ENCODE data around the gene NECAB3.
"Not testable (repeated sequence)": the region's sequence is repeated elsewhere in the genome, so short reads cannot be mapped to it uniquely, and the experiment has no call there.

The NECAB3 gene

GRCh38 chr20:33647603-33648395 lies 26.4 kb downstream of the NECAB3 start:
- no peaks in the 10 kb centered on the region for H3K27me3 Mint-ChIP-seq (ENCODE audit: low read depth)
- H3K4me1 Mint-ChIP-seq (ENCODE audit: low read depth) = peaks cover 16% of the 10 kb centered on the region
- peaks cover 13% of the 10 kb centered on the region for H3K36me3 Mint-ChIP-seq (ENCODE audit: low read depth)
- no peaks in the 10 kb centered on the region for H3K9me3 Mint-ChIP-seq
- no peak overlapping the region for H3K4me3 Mint-ChIP-seq
- no peak overlapping the region for H3K27ac Mint-ChIP-seq

DNA sequence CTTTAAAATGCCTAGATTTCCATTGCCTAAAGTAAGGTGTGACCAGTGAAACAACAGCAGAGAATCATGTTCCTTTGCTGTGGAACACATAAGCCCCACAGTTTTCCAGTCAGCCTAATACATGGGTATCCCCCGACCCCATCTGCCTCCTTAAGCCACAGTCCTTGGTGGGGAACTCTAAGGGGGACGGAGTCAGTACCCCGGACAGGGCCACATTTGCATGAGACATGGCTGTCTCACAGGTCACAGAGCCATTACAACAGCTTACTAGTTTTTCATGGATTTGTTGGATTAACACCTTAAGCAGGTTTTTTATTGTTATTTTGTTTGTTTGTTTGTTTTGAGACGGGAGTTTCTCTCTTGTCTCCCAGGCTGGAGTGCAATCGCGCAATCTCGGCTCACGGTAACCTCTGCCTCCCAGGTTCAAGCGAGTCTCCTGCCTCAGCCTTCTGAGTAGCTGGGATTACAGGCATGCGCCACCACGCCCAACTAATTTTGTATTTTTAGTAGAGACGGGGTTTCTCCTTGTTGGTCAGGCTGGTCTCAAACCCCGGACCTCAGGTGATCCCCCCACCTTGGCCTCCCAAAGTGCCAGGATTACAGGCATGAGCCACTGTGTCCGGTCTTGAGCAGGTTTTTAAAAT lies 27.1 kb downstream of the NECAB3 start:
- H3K27me3 Mint-ChIP-seq (ENCODE audit: low read depth); H3K4me3 Mint-ChIP-seq; H3K27ac Mint-ChIP-seq; H3K9me3 Mint-ChIP-seq: not testable (repeated sequence)
- Mint-ChIP-seq H3K4me1 (ENCODE audit: low read depth) (peaks cover 16% of the 10 kb centered on the region), H3K36me3 (ENCODE audit: low read depth) (peaks cover 13% of the 10 kb centered on the region)

GRCh38 chr20:33646191-33646590 lies 28.0 kb downstream of the NECAB3 start:
- no peak overlapping the region for H3K4me3 Mint-ChIP-seq
- peaks cover 15% of the 10 kb centered on the region for H3K36me3 Mint-ChIP-seq (ENCODE audit: low read depth)
- peaks cover 8% of the 10 kb centered on the region for H3K4me1 Mint-ChIP-seq (ENCODE audit: low read depth)
- H3K27me3 Mint-ChIP-seq (ENCODE audit: low read depth) = no peaks in the 10 kb centered on the region
- H3K27ac Mint-ChIP-seq = no peak overlapping the region
- H3K9me3 Mint-ChIP-seq = no peaks in the 10 kb centered on the region

- no peaks in the 10 kb centered on the region for H3K9me3 Mint-ChIP-seq
- H3K27ac Mint-ChIP-seq = no peak overlapping the region
- H3K27me3 Mint-ChIP-seq (ENCODE audit: low read depth) = no peaks in the 10 kb centered on the region
- H3K4me1 Mint-ChIP-seq (ENCODE audit: low read depth) = peaks cover 8% of the 10 kb centered on the region
- no peak overlapping the region for H3K4me3 Mint-ChIP-seq
- H3K36me3 Mint-ChIP-seq (ENCODE audit: low read depth) = peaks cover 20% of the 10 kb centered on the region
Observed at GRCh38 chr20:33645396-33645795, 28.8 kb downstream of the NECAB3 start.

DNA sequence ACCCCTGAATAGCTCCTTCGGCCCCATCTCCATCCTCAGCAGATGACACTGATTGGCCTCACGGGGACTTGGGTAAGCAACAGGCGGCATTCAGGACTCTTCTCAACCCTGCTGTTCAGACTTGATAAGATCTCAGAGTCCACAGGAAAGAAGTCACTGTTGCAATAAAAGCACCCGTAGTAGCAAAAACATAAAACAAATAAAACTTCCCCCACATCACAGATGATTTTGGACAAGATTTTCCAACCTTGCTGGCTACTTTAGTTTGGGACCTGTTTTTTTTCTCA lies 29.2 kb downstream of the NECAB3 start:
- no peak overlapping the region for H3K4me3 Mint-ChIP-seq
- H3K4me1 Mint-ChIP-seq (ENCODE audit: low read depth) = peaks cover 8% of the 10 kb centered on the region
- H3K9me3 Mint-ChIP-seq = no peaks in the 10 kb centered on the region
- no peak overlapping the region for H3K27ac Mint-ChIP-seq
- H3K27me3 Mint-ChIP-seq (ENCODE audit: low read depth) = no peaks in the 10 kb centered on the region
- H3K36me3 Mint-ChIP-seq (ENCODE audit: low read depth) = peaks cover 23% of the 10 kb centered on the region

GRCh38 chr20:33644313-33645071 lies 29.7 kb downstream of the NECAB3 start:
- H3K9me3 Mint-ChIP-seq = no peaks in the 10 kb centered on the region
- H3K27me3 Mint-ChIP-seq (ENCODE audit: low read depth) = no peaks in the 10 kb centered on the region
- H3K4me1 Mint-ChIP-seq (ENCODE audit: low read depth) = peaks cover 8% of the 10 kb centered on the region
- H3K27ac Mint-ChIP-seq = peak overlapping the region; percentile 36
- peaks cover 25% of the 10 kb centered on the region for H3K36me3 Mint-ChIP-seq (ENCODE audit: low read depth)
- no peak overlapping the region for H3K4me3 Mint-ChIP-seq

DNA sequence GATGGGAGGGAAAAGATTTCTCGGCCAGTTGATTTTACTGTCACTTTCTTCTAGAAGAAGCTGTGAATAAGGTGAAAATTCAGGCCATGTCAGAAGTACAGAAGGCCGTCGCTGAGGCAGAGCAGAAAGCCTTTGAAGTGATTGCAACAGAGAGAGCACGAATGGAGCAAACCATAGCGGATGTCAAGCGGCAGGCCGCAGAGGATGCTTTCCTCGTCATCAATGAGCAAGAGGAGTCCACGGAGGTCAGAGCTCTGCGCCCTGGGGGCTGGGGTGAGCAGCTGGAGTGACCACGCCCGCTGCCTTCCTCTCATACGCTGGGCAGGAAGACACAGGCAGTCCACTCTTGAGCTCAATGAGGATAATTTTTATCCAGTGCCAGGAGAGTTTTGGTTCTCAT lies 33.9 kb downstream of the NECAB3 start:
- no peaks in the 10 kb centered on the region for H3K4me1 Mint-ChIP-seq (ENCODE audit: low read depth)
- H3K4me3 Mint-ChIP-seq = no peak overlapping the region
- peaks cover 25% of the 10 kb centered on the region for H3K36me3 Mint-ChIP-seq (ENCODE audit: low read depth)
- no peaks in the 10 kb centered on the region for H3K9me3 Mint-ChIP-seq
- no peak overlapping the region for H3K27ac Mint-ChIP-seq
- no peaks in the 10 kb centered on the region for H3K27me3 Mint-ChIP-seq (ENCODE audit: low read depth)

DNA sequence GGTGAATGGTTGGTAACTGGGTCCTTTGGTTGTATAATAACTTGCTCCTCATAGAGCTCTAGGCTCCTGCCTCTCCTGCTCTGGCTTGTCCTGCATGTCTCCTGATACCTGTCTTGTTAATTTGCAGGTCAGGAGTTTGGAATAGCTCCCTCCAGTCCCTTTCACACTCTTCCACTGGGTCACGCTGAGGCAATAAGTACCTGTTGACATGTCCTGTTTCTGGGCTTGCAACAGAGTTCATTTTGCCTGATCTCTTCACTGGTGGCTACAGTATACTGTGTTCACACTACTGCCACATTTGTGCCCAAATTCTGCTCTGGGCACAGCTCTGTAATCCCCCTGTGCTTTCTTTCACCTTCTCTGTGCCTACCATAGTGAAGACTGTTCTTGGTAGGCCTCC lies 37.5 kb downstream of the NECAB3 start:
- Mint-ChIP-seq H3K27ac (no peak overlapping the region), H3K4me3 (no peak overlapping the region), H3K4me1 (ENCODE audit: low read depth) (peaks cover 6% of the 10 kb centered on the region), H3K36me3 (ENCODE audit: low read depth) (peaks cover 18% of the 10 kb centered on the region), H3K9me3 (no peaks in the 10 kb centered on the region), H3K27me3 (ENCODE audit: low read depth) (no peaks in the 10 kb centered on the region)

GRCh38 chr20:33635341-33635740 lies 38.9 kb downstream of the NECAB3 start:
- no peaks in the 10 kb centered on the region for H3K27me3 Mint-ChIP-seq (ENCODE audit: low read depth)
- no peaks in the 10 kb centered on the region for H3K9me3 Mint-ChIP-seq
- H3K4me3 Mint-ChIP-seq = no peak overlapping the region
- no peak overlapping the region for H3K27ac Mint-ChIP-seq
- peaks cover 18% of the 10 kb centered on the region for H3K36me3 Mint-ChIP-seq (ENCODE audit: low read depth)
- peaks cover 6% of the 10 kb centered on the region for H3K4me1 Mint-ChIP-seq (ENCODE audit: low read depth)

DNA sequence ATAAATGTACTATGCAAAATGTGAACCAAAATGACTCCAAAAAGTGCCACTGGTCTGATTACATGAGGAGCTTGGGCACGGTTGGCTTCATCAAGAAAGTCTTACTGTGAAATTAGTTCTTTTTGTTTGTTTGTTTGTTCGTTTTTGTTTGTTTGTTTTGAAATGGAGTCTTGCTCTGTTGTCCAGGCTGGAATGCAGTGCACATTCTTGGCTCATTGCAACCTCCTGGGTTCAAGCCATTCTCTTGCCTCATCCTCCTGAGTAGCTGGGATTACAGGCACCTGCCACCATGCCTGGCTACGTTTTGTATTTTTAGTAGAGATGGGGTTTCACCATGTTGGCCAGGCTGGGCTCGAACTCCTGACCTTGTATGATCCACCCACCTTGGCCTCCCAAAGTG lies 42.3 kb downstream of the NECAB3 start:
- not testable (repeated sequence) for H3K27ac Mint-ChIP-seq; H3K27me3 Mint-ChIP-seq (ENCODE audit: low read depth); H3K9me3 Mint-ChIP-seq; H3K4me1 Mint-ChIP-seq (ENCODE audit: low read depth); H3K4me3 Mint-ChIP-seq
- H3K36me3 Mint-ChIP-seq (ENCODE audit: low read depth) = peaks cover 21% of the 10 kb centered on the region

GRCh38 chr20:33630507-33630906 lies 43.7 kb downstream of the NECAB3 start:
- H3K36me3 Mint-ChIP-seq (ENCODE audit: low read depth) = peaks cover 20% of the 10 kb centered on the region
- H3K9me3 Mint-ChIP-seq = no peaks in the 10 kb centered on the region
- no peaks in the 10 kb centered on the region for H3K27me3 Mint-ChIP-seq (ENCODE audit: low read depth)
- H3K27ac Mint-ChIP-seq = no peak overlapping the region
- peaks cover 6% of the 10 kb centered on the region for H3K4me1 Mint-ChIP-seq (ENCODE audit: low read depth)
- H3K4me3 Mint-ChIP-seq = no peak overlapping the region

DNA sequence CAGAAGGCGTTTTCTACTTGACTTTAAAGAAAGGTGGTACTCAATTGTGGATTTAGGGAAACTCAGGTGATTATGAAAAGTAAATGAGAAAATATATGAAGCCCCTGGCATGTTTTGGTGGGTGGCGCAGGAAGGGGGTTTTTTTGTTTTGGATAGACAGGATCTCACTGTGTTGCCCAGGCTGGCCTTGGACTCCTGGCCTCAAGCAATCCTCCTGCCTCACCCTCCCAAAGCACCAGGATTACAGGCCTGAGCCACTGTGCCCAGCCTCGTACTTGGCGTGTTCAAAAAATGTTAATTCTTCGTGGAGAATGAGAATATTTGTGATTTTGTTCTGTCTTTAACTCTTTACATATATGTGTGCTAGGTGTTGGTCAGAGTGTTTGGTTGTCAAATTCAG lies 44.2 kb downstream of the NECAB3 start:
- Mint-ChIP-seq H3K36me3 (ENCODE audit: low read depth) (peaks cover 26% of the 10 kb centered on the region), H3K9me3 (no peaks in the 10 kb centered on the region), H3K27ac (no peak overlapping the region), H3K4me3 (no peak overlapping the region), H3K4me1 (ENCODE audit: low read depth) (peaks cover 6% of the 10 kb centered on the region), H3K27me3 (ENCODE audit: low read depth) (no peaks in the 10 kb centered on the region)

GRCh38 chr20:33629533-33629932 lies 44.7 kb downstream of the NECAB3 start:
- peaks cover 26% of the 10 kb centered on the region for H3K36me3 Mint-ChIP-seq (ENCODE audit: low read depth)
- no peaks in the 10 kb centered on the region for H3K27me3 Mint-ChIP-seq (ENCODE audit: low read depth)
- no peak overlapping the region for H3K4me3 Mint-ChIP-seq

GRCh38 chr20:33627577-33628216 lies 46.5 kb downstream of the NECAB3 start:
- H3K4me3 Mint-ChIP-seq = no peak overlapping the region
- peaks cover 6% of the 10 kb centered on the region for H3K4me1 Mint-ChIP-seq (ENCODE audit: low read depth)
- H3K27ac Mint-ChIP-seq = no peak overlapping the region
- no peaks in the 10 kb centered on the region for H3K27me3 Mint-ChIP-seq (ENCODE audit: low read depth)
- H3K36me3 Mint-ChIP-seq (ENCODE audit: low read depth) = peaks cover 34% of the 10 kb centered on the region
- H3K9me3 Mint-ChIP-seq = no peaks in the 10 kb centered on the region

More at GRCh38 chr20:33629533-33629932, 44.7 kb downstream of the NECAB3 start:
- Mint-ChIP-seq H3K9me3 (no peaks in the 10 kb centered on the region), H3K4me1 (ENCODE audit: low read depth) (peaks cover 9% of the 10 kb centered on the region), H3K27ac (no peak overlapping the region)

Data from T-helper 1 cell treated with Interleukin-12 subunit alpha and Interleukin-12 subunit beta and Interleukin-4 antibody, amounts not matched to agents 30 μg/mL and 1 μg/mL, for 36 hours (primary cell).